ENCODE results near the gene SPEN. TPM values are rescaled to one million over a fixed set of nuclear protein-coding genes. Genes with fewer than 3 reads are reported as not detected.

The SPEN gene
- total and polyA plus RNA-seq, 4 donors, result 10.7 to 82.3 (median 36.8) TPM

- H3K4me1 ChIP-seq (ENCODE audit: control insufficient read depth in 5 of 5, insufficient read depth in 5 of 5, low read length in 5 of 5), result peaks cover 14 to 51% (median 29%) of the 10 kb centered on the region in 5 donors
- no peak for TF ChIP-seq CTCF (IDR thresholded peaks at IDR 0.05; ENCODE audit: control extremely low read depth, extremely low read depth)
- H3K27ac ChIP-seq (ENCODE audit: low read depth in 1 of 2, low read length in 1 of 2), result peak overlapping the region in 1 of 2 donors; percentile 1
- 85 to 87% methylated on average over 3 of the region's 3 CpGs for WGBS, 2 donors
- peaks cover 0 to 5% (median 2%) of the 10 kb centered on the region in 4 donors for H3K36me3 ChIP-seq (ENCODE audit: control insufficient read depth in 4 of 4, insufficient read depth in 4 of 4, low read length in 4 of 4)
- DNase-seq, result no peak
- H3K4me3 ChIP-seq, result no peak overlapping the region
- H3K9me3 ChIP-seq (ENCODE audit: control insufficient read depth in 4 of 4, insufficient read depth in 3 of 4, low read length in 3 of 4), result no peaks in the 10 kb centered on the region
- no peaks in the 10 kb centered on the region for H3K27me3 ChIP-seq (ENCODE audit: control insufficient read depth in 3 of 3, insufficient read depth in 3 of 3, low read length in 2 of 3)
- no peak for ATAC-seq (ENCODE audit: insufficient read depth, low FRiP score)
- no peak overlapping the region for H3K9ac ChIP-seq (ENCODE audit: insufficient read depth in 1 of 2, low read length in 2 of 2)
Measured at GRCh38 chr1:15954316-15954715, 106.8 kb downstream of the SPEN start.

GRCh38 chr1:15955552-15955951 lies 108.0 kb downstream of the SPEN start:
- Histone ChIP-seq H3K9ac (ENCODE audit: insufficient read depth in 1 of 2, low read length in 2 of 2) (no peak overlapping the region), H3K4me3 (no peak overlapping the region), H3K9me3 (ENCODE audit: control insufficient read depth in 4 of 4, insufficient read depth in 3 of 4, low read length in 3 of 4) (no peaks in the 10 kb centered on the region), H3K36me3 (ENCODE audit: control insufficient read depth in 4 of 4, insufficient read depth in 4 of 4, low read length in 4 of 4) (peaks cover 0 to 5% (median 2%) of the 10 kb centered on the region in 4 donors), H3K4me1 (ENCODE audit: control insufficient read depth in 5 of 5, insufficient read depth in 5 of 5, low read length in 5 of 5) (peaks cover 7 to 42% (median 22%) of the 10 kb centered on the region in 5 donors), H3K27ac (ENCODE audit: low read depth in 1 of 2, low read length in 1 of 2) (peak overlapping the region in 1 of 2 donors; percentile 43), H3K27me3 (ENCODE audit: control insufficient read depth in 3 of 3, insufficient read depth in 3 of 3, low read length in 2 of 3) (no peaks in the 10 kb centered on the region)
- 98 to 100% methylated on average over 2 of the region's 2 CpGs for WGBS, 2 donors
- ATAC-seq (ENCODE audit: insufficient read depth, low FRiP score), result no peak
- TF ChIP-seq CTCF (IDR thresholded peaks at IDR 0.05; ENCODE audit: control extremely low read depth, extremely low read depth), result no peak
- DNase-seq, result no peak

GRCh38 chr1:15956150-15956549 lies 108.6 kb downstream of the SPEN start:
- DNase-seq, result no peak
- H3K9ac ChIP-seq (ENCODE audit: insufficient read depth in 1 of 2, low read length in 2 of 2), result no peak overlapping the region
- peak; percentile 64 for ATAC-seq (ENCODE audit: insufficient read depth, low FRiP score)
- peaks cover 7 to 38% (median 16%) of the 10 kb centered on the region in 5 donors for H3K4me1 ChIP-seq (ENCODE audit: control insufficient read depth in 5 of 5, insufficient read depth in 5 of 5, low read length in 5 of 5)
- H3K27ac ChIP-seq (ENCODE audit: low read depth in 1 of 2, low read length in 1 of 2), result peak overlapping the region; percentile 10 to 43
- no peaks in the 10 kb centered on the region for H3K27me3 ChIP-seq (ENCODE audit: control insufficient read depth in 3 of 3, insufficient read depth in 3 of 3, low read length in 2 of 3)
- no peaks in the 10 kb centered on the region for H3K9me3 ChIP-seq (ENCODE audit: control insufficient read depth in 4 of 4, insufficient read depth in 3 of 4, low read length in 3 of 4)
- TF ChIP-seq CTCF (IDR thresholded peaks at IDR 0.05; ENCODE audit: control extremely low read depth, extremely low read depth), result no peak
- H3K4me3 ChIP-seq, result no peak overlapping the region
- peaks cover 0 to 5% (median 2%) of the 10 kb centered on the region in 4 donors for H3K36me3 ChIP-seq (ENCODE audit: control insufficient read depth in 4 of 4, insufficient read depth in 4 of 4, low read length in 4 of 4)

All from lung (tissue), 12 donors.